Measurements from ENCODE around the gene TAGAP.

GRCh38 chr6:159062976-159063375 lies 18.2 kb upstream of the TAGAP start:
- TF ChIP-seq EZH2 (IDR thresholded peaks at IDR 0.05; ENCODE audit: borderline replicate concordance, insufficient read depth, low read depth, low read length, poor library complexity, severe bottlenecking): no peak
- TF ChIP-seq CTCF (IDR thresholded peaks at IDR 0.05): no peak
